COR-L47 (cell line): ENCODE data around the gene WWC2.

ENCODE experiments used
- DNase-seq: peaks from one replicate; lab custom pipeline; 2025; lab: John Stamatoyannopoulos, UW

Gene WWC2

DNA sequence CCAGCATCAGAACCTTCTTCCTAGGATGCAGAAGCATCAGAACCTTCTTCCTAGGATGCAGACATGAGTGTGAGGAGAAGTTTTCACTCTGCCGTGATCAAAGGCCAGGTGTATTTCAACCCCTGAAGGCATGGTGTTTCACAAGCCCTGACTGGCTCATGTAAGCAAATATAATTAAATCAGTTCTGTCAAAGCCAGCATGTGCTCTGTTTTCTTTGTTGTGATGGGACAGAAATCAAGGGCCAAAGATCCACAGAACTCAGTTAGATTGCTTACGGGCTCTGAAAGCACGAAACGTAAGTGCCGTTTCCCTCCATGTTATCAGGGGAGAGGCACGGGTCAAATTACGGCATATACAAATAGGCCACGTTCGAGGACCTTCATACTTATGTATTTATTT lies 255.2 kb downstream of the WWC2 start:
- DNase-seq, result no peak

DNA sequence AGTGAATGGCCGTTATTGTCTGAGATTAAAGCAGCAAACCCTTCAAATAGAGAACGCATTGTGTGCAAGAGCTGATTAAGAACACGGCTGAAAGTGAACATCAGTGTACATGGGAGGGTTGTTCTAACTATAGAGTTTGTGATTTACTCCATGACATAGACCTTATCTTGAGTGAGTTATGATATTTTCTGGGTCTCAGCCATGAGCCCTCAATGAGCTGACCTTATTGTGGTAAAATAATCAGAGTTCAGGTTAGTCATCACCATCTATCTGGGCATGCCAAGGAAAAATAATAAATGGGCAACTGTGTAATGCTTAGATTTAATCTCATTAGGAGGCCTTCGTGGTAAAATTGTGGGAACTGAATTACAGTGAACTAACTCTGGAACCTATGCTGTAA lies 256.3 kb downstream of the WWC2 start:
- no peak for DNase-seq

DNA sequence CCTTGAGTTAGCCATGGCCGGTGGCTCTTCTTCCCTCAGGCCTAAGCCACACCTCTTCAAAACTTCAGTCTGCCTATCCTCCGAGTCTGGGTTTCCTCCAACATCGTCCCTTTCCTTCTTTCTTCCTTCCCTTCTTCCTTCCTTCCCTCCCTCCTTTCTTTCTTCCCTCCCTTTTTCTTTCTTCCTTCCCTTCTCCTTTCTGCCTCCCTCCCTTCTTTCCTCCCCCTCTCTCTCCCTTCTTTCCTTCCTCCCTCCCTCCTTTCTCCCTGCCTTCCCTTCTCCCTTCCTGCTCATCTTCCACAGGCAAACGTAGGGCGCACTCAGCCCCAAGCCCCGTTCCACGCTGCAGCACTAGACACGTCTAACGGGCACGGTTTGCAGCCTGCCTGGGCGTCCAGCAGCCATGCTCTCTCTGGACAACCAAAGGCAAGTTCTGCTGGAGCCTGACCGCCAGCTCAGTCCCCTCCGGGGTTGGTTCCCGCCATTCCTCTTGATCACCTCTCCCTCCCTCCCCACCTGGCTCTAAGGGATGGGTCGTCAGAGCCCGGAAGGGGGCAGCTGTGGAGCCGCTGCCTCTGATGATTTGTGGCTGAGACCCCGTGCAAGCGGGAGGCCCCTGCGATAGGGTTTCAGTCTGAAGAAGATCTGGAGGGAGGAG lies 257.2 kb downstream of the WWC2 start:
- no peak for DNase-seq

DNA sequence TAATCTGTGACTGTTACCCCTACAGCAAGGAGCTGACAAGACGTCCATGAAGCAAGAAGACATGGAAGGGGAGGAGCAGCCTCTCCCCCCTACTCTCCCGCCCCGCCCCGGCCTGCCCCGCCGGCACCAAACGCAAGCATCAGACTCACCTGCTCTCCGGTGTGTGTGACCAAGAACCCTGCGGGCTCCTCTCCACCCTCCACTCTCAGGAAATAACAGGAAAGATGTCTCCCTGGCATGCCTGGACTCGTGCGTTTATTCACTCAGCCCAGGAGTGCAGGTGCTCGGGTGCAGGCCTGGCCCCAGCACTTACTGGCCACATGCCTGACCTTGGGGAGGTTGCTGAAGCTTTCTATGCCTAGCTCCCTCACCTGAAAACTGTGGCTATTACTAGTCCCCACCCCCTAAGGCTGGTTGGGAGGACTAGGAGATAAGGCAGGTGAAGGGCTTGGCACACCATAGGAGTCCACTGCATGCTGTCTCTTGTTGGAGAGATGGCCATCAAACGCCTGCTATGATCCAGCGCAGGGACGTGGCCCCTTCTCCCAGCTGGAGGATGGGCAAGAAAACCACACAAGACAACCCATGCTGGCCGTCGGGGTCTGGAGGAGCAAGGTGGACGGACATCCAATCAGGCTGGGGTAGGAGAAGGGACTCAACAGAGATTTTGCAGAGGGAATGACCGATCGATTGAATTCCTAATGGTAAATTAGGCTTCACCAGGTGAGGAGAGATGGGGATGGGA lies 258.0 kb downstream of the WWC2 start:
- DNase-seq, result no peak

DNA sequence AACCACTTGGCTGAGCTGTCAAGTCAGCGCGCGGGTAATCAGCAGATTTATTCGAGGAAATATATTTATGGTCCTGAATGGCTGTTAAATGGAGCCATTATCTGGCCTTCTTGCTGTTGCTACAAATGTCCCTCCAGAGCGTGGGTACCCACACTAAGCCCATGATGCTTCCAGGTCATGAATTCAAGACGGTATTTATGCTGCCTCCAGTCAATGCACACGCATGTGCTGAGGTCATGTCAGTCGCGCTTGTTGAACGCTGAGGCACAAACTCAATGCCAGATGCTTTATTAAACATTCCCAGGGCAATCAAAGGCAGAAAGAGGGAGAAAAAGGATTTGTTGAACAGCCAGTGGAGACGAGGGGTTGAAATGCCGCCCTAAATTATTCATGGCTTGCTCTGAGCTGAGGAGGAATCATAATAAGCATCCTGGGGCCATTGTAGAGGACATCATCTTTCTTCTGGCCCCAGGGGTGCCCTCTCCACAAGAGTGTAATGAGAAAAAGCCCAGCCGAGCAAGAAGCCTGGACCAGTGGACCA lies 259.2 kb downstream of the WWC2 start:
- DNase-seq, result no peak

DNA sequence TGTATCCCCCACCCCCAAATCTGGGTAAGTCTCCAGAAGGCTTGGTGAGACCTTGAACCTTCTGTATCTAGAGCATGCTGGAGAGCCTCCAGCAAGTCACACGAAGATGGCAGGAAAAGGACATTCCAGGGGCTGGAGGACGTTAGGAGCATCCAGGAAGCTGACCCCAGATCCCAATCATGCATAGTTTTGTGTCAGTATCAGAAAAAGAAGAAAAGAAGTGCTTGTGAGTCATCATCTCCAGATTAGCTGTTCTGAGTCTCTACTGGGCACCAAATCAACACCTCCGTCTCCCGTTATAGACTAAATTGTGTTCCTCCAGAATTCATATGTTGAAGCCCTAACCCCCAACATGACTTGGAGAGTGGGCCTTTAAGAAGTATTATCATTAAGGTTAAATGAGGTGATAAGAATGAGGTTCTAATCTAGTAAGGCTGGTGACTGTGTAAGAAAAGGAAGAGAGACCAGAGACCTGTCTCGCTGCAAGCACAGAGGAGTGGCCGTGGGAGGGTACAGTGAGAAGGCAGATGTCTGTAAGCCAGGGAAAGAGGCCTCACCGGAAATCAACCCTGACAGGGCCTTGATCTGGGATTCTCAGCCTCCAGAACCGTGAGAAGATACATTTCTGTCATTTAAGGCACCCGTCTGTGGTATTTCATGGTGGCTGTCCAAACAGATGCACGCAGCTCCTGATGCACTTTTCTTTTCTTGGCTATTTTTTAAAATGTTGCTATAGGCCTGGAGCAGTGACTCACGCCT lies 261.3 kb downstream of the WWC2 start:
- DNase-seq, result no peak

DNA sequence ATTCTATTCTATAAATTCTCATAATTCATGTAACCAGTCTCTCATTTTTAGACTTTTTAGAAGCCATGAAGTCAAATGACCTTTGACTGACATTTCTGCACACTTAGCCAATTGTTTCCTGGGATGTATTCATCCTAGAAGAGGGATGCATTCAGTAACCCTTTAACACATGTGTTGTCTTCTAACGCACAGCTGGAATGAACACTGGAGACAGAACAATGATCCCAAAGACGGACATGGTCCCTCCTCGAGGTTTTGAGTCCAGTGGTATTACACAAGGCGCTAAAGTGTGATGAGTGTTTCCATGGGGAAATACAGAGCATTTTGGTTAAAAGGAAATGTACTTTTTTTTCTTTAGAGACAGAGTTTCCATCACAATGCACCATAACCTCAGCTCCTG lies 263.0 kb downstream of the WWC2 start:
- DNase-seq, result no peak

DNA sequence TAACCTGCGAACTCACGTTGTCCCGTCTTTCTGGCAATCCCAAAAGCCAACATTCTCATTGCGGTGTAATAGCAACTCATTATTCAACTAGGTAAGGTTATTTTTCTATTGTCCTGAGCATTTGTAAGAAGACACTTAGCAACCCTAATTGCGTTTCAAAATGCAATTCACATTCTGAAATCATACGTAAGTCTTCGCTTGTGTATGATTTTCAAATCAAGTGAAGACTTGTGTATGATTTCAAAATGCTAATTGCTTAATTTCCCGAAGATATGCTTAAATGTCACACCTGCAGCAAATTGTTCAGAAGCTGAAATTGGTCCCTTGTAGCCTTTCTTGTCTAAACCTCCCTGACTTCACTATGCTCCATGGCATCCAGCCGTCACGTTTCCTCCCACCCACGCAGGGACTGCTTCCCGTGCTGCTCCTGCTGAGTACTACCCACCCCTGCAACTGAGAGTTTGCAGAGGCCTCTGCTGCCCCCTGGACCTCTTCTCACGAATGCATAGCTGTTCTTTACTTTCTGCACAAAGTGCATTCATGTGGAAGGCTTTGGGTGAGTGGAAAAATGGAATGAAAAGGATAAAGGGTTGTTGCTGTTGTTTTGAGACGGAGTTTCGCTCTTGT lies 264.0 kb downstream of the WWC2 start:
- no peak for DNase-seq

DNA sequence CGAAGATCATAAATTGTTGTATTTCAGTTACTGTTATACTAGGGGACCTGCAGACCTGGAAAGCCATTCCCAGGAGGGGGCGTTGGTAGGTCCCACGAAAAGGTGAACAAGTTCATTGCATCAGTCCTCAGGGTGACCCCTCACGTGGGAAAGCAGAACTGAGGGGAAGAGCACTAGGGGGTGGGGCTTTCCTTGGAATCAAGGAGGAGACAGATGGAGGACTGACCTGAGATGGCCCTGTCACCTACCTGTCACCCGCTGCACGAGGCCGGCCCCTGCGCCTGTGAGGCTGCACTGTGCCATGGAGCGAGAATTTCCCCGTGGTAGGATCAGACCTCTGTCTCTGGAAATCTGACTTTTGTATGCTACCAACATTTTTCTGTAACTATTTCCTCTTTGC lies 265.0 kb downstream of the WWC2 start:
- DNase-seq, result no peak

DNA sequence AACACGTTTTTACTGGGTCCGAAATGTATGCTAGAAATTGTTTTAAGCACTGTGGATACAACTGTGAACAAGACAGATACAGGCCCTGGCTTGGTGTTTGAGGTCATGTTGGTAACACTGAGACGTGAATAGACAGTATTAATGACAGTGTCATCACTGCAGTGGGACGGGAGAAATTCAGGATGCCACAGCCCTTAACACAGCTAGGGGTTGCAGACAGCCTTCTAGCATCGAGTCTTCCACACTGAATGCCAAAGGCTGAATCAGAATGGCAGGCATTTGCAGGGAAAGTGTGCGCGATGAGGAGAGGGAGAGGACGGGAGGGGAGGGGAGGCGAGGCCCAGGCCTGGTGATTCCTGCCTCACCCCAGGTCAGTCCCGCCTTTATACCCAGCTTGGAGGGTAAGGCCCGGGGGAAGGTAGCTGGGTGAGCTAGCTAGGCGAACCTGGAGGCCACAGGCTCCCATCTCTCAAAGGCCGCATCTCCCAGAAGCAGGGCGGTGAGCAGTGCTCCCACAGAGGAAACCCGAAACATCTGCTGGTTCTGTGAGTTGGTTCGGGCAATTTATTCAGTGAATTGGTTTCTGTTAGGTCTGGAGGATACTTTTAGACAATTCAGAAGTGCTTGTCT lies 267.3 kb downstream of the WWC2 start:
- DNase-seq, result no peak

DNA sequence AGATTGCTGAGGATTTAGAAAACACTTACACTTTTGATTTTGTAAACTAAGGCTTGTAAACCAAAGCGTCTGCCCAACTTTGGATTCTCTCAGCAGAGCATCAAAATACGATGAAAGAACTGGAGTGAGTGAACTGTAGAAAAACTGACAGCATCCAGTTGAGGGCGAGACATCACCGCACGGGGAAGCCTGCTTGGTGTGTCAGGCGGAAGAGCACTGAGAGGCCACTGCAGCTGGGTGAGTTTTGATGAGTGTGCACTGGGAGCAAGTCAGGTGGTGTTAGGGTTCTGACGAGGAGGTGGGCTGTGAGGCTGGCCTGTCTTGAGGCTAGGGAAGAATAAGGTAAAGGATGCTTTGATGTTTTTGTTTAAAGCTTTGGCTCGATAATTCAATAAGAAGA lies 270.0 kb downstream of the WWC2 start:
- DNase-seq, result no peak
